HG03469 (cell line): Measurements from ENCODE around the gene TDP2.
"Not testable (repeated sequence)": the region's sequence is repeated elsewhere in the genome, so short reads cannot be mapped to it uniquely, and the experiment has no call there.

Experiments used
- ATAC-seq: cut with Tn5 transposase; IDR thresholded peaks from one replicate; pipeline ENCODE4 v1.9.1; 2021; ENCODE audit warnings: mild to moderate bottlenecking, moderate library complexity, moderate number of reproducible peaks; ENCODE audit not compliant: unreplicated experiment

TDP2 gene

DNA sequence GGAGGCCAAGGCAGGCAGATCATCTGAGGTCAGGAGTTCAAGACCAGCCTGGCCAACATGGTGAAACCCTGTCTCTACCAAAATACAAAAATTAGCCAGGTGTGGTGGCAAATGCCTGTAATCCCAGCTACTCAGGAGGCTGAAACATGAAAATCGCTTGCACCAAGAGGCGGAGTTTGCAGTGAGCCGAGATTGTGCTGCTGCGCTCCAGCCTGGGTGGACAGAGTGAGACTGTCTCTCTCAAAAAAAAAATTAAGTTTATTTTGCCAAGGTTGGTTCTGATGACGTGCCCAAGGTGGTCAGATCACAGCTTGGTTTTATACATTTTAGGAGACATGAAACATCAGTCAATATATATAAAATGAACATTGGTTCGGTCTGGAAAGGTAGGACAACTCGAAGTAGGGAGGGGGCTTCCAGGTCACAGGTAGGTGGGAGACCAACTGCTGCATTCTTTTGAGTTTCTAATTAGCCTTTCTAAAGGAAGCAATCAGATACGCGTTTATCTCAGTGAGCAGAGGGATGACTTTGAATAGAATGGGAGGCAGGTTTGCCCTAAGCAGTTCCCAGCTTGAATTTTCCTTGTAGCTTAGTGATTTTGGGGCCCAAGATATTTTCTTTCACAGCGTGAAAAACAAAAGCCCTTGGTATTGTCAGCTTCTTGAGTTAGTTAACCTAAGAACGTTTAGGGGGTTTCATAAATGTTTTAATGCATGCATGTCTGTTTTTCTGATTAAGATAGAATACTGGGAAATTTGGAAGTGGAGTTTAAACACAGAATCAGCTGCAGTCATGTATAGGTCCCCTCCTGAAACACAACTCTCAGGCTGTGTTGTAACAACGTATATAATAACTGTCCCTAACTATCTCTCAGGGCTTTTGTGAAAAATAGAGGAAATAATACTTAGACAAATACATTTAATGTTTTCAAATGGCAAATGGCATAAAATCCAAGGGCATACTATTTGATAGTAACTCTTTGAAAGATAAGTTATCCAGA is 16.9 kb upstream of the TDP2 start:
- ATAC-seq, result no peak

DNA sequence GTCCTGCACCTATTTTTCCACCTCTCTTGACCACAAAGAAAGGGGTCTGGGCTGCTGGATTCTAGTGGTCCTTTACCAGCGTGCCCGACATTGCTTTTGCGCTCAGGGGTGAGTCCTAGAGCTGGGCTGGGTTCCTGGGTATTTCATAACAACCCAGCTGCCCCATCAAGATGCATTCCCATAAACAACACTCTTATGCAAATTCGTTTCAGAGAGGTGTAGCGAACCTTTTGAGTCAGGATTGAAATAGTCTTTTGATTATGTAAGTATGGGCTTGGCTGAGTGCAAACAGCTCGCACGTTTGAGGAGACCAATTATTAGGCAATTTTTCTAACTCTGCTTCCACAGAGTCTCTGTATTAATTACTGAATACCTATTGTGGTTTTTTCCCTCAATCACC is 13.9 kb upstream of the TDP2 start:
- ATAC-seq, result no peak

DNA sequence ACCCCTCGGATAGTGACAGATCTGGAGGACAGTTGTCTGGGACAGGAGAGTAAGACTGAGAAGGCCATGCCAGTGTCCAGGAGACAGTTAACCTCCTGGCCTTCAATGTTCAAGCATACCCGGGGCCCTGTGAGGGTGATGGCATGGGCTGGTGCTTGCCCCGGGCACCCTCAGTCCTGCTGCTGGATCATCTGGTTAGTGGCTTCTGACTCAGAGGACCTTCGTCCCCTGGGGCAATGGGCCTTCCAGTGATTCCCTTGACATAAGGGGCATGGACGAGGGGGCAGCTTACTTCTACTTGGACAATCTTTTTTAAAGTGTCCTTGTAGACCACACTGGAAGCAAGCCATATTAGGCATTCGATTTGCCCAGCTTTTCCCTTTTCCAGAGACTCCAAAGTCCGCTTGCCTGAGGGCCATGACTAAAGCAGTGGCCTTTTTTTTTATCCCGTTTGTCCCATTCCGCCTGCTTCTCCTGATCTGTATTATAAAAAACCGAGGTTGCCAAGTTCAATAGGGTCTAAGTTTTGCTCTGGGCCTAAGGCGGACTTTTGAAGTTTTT is 12.2 kb upstream of the TDP2 start:
- not testable (repeated sequence) for ATAC-seq

DNA sequence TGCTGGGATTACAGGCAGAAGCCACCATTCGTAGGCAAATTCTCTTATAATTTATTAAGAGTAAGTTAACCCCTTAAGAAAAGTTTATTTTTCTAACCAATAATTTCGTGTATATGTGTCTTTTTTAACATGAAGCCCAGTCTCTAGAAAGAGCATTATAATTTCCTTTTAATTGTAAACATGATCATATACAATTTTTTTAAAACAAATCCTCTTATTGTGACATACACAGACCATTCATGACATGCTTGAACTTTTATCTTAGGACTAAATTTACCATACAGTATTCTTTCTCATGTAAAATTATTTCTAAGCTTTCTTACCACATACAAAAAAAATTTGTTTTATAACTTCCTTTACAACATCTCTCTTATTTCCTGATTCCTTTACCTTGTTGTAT is 6.9 kb upstream of the TDP2 start:
- ATAC-seq, result no peak

DNA sequence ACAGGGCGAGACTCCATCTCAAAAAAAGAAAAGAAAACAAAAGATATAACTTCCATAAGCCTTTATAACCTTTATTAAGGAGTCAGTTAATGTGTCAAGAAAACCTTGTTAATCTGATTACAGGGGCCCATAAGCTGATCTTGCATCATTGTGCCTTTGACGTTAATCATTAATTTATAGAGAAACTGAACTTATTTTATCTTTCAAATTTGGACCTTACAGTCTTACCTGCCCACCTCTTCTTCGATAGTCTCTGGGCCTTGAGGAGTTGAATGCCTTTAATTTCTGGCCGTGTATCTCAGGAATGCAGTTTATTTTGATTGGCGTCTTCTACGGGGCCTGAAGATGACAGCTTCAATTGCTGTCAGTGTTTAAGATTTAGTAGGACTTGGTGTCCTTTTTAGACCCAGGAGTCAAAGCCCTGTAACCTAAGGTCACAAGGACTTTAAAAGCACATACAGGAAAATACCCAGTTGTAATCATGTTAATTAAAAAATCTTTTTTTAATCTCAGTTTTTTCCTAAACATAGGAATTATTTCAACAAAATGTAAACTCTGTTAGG is 6.0 kb upstream of the TDP2 start:
- ATAC-seq, result no peak

DNA sequence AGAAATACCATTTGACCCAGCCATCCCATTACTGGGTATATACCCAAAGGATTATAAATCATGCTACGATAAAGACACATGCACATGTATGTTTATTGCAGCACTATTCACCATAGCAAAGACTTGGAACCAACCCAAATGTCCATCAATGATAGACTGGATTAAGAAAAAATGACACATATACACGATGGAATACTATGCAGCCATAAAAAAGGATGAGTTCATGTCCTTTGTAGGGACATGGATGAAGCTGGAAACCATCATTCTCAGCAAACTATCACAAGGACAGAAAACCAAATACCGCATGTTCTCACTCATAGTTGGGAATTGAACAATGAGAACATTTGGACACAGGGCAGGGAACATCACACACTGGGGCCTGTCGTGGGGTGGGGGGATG is 4.4 kb upstream of the TDP2 start:
- not testable (repeated sequence) for ATAC-seq

DNA sequence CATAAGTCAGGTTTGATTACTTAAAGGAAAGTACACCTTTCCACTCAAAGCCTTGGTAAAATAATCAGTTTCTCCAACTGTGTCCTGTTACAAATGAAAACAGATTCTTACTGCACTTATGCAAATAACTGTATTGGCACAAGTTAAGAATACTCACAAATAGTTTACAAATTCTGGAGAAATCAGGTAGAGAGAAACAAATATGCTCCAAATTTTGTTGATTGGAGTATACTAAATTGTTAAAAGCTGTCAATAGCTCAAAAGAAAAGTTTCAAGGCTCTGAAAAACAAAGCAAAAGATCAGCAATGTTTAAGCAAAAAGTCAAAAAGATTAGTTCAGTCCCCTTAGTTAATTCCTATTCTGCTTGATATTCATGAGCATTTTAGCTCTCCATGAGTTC is 3.8 kb upstream of the TDP2 start:
- not testable (repeated sequence) for ATAC-seq

DNA sequence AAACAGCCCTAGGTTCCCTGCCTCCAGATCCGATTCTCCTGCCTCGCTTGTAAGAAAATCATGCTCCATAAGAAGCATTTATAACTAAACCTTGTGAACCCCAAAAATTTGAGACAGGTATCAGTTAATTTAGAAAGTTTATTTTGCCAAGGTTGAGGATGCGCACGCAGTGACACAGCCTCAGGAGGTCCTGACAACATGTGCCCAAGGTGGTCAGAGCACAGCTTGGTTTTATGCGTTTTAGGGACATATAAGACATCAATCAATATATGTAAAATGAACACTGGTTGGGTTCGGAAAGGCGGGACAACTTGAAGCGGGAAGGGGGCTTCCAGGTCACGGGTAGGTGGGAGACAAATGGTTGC is 2.3 kb upstream of the TDP2 start:
- no peak for ATAC-seq

DNA sequence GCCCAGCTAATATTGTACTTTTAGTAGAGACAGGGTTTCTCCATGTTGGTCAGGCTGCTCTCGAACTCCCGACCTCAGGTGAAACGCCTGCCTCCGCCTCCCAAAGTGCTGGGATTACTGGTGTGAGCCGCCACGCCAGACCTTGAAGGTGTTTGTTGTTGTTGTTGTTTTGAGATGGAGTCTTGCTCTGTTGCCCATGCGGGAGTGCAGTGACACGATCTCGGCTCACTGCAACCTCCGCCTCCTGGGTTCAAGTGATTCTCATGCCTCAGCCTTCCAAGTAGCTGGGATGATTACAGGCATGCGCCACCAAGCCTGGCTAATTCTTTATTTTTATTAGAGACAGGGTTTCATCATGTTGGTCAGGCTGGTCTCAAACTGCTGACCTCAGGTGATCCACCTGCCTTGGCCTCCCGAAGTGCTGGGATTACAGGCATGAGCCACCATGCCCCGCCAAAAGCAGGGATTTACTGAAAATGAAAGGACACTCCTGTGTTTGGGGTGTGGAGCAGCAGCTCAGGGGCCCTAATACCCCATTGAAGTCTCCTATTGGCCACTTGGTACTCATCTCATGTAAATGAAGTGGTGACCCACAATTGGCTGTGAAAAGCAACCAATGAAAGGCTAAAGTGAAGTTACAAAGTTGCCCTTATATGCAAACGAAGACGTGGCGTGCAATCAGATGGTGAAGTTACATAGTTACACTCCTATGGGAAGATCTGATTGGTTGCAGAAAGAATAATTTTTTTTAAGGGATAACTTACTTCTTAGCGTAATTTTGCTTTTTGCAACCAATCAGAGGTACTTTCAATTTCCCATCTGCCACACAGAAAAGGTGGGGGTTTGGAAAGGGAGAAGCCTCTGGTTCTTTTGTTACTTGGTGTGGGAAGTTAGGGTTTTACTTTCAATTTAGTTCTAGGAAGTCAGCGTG is 1.6 kb upstream of the TDP2 start:
- ATAC-seq, result not testable (repeated sequence)

DNA sequence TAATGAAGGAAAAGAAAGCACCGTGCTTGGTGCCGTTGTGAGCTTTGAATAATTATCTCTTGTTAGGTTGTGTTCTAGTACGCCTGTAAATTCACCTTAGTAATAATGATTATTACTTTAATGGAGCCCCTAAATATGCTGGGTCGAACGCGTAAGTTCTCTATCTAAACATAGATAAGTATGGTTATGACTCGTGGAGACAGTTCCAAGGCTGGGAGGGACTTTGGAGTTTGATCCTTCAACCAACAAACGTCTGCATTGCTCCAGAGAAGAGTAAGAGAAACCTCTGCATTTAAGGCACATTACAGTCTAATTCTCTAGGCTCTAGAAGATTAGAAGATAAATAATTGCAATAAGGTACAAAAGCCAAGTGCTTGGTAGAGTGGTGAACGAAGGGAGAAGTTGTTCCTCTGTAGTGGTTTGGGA is 692 bp upstream of the TDP2 start:
- ATAC-seq, result no peak

DNA sequence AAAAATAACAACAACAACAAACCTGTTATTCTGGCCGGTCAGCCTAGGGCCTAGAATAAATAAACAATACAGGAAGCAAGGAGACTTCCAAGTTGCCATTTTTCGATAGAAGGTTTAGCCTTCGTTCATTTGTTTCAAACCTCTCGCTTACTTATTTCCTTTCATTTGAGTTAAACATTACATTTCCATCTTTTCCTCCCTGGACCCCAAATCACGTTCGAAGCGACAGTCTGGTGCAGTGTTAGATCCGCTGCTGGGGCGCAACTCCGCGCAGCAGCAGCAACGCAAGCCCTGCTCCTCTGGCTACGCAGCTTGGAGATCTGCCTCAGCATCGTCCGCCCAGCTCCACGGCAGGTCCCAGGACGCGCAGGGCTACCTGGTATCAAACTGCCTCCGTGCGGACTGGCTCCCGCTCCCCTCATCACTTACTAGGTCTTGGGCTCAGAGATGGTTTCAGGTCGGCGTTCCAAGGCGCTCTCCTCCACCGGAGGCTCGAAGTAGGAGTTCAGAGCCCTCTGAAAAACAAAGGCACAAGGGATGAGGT is 530 bp downstream of the TDP2 start:
- peak; percentile 22 for ATAC-seq

DNA sequence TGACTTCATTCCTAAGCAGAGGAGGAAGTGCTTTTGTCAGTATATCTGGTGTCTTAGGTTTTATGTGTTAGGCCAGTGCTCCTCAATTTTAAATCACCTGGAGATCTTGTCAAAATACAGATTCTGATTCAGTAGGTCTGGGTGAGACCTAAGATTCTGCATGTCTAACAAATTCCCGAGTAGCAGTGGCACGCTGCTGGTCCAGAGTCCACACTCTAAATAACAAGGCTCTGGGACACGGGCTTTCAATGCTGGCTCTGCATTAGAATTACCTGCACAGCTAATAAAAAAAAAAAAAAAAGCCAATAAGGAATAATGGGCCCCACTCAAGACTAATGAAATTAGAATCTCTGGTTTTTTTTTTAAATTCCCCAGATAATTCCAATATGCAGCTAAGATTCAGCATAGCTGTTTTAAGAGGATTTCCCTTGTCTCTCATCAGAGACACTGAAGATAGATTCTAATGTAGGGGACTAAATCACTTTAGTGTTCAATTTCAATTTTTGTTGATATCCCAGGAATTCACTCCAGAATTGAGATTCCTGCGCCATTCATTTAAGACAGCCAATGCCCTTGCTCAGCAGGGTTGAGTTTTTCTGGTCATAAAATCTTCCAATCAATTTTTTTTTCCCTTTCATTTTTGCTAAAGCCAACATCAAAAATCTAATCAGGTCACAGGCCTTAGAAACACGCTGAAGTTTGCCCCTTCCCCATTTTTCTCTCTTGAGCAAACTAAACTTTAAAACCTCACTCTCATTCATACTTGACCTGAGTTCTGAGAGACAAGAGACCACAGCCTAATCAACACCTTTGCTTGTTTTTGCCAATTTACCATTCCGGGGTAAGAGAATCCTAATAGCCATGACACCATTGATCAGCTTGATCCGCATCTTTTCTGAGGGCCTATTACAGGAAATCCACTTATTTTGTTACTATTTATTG is 2.4 kb downstream of the TDP2 start:
- ATAC-seq, result no peak

DNA sequence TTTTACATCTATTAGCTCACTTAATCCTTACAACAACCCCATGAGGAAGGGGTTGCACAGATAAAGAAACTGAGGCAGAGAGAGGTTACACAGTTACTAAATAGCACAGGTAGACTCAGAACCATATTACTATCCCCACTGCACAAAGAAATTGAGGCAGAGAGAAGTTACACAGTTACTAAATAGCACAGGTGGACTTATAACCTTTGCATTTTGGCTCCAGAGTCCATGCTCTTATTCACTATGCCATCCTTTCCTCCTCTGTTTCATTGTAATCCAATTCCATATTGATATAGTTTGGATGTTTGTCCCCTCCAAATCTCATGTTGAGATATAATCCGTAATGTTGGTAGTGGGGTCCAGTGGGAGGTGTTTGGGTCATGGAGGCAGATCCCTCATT is 3.5 kb downstream of the TDP2 start:
- ATAC-seq, result no peak

DNA sequence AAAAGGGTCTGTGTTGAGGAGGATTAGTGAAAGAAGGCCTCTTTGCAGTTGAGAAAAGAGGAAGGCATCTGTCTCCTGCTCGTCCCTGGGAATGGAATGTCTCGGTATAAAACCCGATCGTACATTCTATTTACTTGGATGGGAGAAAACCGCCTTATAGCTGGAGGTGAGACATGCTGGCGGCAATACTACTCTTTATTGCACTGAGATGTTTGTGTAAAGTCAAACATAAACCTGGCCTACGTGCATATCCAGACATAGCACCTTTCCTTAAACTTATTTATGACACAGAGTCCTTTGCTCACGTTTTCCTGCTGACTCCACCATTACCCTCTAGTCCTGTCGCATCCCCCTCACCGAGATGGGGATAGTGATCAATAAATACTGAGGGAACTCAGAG is 4.5 kb downstream of the TDP2 start:
- no peak for ATAC-seq

DNA sequence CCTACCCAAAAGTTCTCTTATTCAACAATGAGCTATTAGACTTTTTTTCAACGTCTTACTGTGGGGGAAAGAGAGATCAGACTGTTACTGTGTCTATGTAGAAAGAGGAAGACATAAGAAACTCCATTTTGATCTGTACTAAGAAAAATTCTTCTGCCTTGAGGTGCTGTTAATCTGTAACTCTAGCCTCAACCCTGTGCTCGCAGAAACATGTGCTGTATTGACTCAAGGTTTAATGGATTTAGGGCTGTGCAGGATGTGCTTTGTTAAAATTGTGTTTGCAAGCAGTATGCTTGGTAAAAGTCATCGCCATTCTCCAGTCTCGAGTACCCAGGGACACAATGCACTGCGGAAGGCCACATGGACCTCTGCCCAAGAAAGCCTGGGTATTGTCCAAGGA is 4.9 kb downstream of the TDP2 start:
- not testable (repeated sequence) for ATAC-seq

DNA sequence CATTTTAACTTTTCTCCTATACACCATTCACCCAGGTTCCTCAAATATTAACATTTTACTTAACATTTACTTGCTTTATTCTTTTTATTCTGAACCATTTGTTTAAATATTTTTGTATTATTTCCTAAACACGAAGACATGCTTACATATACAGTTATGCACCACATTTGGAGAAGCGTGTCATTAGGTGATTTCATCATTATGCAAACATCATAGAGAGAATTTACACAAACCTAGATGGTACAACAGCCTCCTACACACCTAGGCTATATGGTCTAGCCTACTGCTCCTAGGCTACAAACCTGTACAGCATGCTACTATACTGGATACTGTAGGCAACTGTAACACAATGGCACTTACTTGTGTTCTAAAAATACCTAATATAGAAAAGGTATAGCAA is 6.6 kb downstream of the TDP2 start:
- no peak for ATAC-seq

DNA sequence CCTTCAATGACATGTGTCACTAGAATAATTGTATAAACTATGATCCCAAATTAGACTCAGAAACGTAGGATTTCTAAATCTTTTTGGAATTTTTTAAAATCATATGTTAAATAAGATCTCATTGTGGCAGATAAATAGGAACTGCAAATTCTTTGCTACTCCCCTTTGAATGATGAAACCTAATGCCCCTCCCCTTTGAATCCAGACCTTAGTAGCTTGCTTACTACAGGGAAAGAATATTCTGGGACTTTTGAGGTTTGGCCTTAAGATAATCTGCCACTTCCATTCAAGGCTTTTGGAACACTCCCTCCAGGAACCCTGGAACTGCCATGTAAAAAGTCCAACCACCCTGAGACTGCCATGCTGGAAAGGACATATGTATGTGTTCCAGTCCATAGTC is 7.1 kb downstream of the TDP2 start:
- ATAC-seq, result no peak

DNA sequence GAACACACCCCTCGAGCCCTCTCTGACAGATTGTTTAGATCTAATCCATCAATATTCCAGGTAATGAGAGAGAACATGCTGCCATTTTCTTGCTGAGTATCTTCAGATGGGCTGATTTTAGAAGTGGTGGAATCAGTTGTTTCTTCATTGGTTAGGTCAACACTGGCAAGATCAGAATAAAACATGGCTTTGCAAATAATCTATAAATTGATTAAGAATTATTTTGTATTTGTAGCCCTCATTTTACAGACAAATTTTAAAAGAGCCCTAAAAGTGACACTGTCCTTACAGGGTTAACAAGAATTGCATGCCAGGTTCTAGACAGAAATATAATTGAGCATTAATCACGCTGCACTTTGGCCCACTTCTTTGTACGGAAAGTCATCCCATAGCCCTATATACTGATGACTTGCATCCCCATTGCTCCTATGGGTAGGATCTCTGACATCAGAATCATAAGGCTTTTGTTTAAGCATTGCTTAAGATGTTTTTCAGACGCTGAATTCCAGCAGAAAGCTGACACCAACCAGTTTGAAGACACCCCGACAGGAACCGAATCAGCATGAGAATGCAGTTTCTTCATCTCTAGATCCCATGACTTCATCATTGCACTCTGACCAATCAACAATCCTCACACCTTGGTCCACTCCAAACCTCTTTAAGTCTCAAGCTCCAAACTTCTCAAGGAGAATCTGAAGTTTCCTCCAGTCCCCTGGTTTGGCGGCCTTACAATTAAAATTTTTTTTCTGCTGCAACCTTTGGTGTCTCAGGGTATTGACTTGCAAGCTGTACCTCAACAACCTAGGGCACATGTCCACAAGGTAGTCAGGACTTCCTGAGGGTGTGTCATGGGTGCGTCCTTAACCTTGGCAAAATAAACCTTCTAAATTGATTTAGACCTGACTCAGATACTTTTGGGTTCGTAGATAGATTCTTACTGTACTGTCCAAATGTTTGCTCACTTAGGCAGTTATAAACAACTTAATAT is 7.8 kb downstream of the TDP2 start:
- no peak for ATAC-seq
